GM18511 (cell line): ENCODE data around the gene CNKSR3.
A peak's percentile ranks its signal among the peaks of the same experiment; 100 is the strongest.

Experiments used
- ATAC-seq: cut with Tn5 transposase; IDR thresholded peaks from one replicate; pipeline ENCODE4 v1.9.1; 2021; ENCODE audit warnings: mild to moderate bottlenecking, moderate library complexity; ENCODE audit not compliant: unreplicated experiment

Gene CNKSR3

DNA sequence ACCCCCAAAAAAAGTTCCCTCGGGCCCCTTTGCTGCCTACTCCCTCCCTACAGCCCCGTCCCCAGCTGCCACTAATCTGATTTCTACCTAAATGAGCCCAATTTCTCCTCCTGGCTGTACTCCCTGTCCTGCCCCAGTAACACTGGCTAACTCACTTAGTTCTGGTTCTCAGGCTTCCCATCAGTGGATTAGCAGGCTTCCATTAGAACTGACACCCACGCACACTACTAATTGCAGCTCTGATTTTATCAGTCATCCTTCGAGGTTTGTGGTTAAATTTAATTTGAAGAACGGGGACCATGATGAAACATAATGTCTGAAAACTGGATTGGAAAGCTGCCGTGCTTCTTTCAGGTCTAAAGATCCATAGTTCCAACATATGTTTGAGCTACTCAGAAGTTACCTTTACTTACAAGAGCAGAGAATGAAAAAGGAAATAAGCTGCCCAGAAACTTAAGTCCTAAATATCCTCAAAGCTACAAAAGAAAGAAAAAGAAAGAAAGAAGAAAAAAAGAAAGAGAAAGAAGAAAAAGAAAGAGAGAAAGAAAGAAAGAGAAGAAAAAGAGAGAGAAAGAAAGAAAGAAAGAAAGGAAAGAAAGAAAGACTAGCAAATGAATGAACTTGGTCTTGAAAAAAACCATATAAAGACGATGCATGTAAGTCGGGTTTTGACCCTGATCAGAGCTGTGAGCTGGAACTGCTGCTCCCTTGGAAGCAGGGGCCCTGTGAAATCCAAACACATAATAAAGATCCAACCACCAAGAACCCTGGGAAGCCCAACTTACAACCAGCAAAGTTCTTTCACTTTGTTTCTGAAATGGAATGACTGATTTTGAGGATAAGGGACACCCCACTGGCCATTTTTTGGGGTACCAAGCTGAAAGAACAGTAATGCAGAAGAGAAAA, 51.7 kb downstream of the CNKSR3 start:
- no peak for ATAC-seq

DNA sequence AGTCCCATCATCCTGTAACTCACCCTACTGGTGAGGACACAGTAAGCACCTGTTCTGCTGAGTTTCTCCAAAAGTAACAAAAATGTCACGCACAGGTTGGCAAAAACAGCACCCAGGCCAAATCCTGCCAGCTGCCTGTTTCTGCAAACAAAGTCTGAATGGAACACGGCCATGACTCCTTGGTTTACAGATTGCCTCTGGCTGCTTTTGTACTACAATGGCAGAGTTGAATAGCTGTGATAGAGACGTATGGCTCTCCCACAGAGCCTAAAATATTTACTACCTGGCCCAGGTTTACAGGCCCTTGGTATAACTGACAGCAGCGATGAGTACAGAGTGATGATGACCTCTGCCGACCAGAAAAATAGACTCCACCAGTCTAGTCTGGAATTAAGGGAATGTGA, 52.6 kb downstream of the CNKSR3 start:
- no peak for ATAC-seq

DNA sequence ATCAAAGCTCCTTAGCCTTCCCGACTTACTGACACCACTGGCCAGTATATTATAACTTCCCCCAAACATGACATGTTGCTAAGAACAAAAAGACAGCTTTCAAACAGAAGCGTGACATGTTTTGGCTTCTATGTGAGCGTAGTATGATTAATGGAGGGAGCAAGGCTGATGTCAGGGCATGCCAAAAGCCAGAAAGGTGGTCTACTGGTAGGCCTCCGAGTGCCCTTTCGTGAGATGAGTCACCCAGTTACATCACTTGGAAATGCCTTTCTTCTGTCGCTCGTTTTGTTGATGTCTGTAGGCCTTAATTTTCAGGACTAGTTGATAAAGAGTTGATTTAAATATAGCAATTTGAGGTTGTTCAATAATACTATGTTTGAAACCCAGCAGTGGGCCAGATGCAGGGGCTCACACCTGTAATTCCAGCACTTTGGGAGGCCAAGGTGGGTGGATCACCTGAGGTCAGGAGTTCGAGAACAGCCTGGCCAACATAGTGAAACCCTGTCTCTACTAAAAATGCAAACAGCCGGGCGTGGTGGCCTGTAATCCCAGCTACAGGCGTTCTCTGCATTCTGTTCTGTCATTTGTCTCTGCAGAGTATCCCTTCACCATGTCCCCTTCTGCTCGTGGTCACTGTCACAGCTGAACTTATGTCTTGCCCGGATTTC, 53.3 kb downstream of the CNKSR3 start:
- no peak for ATAC-seq

DNA sequence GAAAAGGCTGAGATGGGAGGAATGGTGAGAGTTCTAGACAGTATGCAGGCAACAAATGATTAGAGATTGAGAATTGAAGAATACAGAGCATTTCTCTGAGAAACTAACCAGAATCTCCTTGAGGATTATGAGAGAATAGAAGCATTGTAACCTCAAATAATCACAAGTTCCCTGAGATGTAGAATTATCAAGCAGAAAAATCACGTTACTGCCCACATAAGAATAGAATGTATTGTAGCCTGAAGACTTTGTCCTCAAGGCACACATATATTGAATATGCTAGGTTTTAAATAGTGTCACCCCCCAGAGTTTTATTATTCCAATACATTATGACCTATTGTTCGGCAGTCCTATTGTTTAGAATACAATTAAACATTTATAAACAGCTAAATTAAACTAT, 57.2 kb downstream of the CNKSR3 start:
- no peak for ATAC-seq

DNA sequence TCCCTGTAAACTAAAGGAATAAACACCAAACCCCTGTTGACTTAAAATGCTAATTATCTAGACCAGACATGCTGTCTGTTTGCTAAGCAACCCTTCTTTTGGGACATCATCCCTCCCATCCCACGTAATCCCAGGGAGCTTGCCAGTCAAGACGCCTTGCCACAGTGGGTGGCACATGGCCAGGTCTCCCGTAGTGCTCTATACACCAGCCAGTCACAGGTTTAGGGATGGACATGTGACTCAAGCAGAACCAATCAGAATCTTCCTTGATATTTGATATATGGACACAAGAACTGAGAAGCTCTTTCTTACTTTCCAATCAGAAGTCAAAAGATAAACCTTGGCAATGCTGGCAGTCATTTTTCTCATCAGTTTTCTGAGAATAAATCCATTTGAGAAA, 60.0 kb downstream of the CNKSR3 start:
- no peak for ATAC-seq

DNA sequence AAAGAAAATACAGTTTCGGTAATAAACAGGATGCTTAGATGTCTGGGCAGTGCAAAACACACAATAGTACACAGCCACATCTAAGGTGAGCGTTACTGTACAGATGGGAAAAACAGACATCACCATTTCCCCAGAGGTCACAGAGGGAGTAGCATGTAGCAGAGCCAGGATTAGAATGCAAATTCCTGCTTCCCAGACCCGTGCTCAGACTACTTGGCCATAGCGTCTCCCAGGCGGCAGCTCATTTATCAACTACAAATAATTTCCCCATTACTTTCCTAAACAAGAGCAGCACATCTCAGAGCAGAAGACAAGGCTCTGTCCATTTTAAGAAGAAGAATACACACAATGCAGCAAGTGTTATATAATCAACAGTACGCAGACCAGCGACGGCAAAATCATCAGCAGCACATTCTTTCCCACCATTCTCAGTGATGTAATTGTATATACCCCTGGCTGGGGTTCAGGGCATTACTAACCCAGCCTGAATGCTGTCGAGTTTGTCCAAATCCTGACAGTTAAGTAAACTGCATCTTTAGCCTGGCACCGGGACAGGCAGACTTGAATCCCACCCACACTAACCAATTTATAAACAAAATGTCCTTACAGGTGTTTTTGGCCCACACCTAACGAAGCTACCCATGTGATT, 61.9 kb downstream of the CNKSR3 start:
- no peak for ATAC-seq

DNA sequence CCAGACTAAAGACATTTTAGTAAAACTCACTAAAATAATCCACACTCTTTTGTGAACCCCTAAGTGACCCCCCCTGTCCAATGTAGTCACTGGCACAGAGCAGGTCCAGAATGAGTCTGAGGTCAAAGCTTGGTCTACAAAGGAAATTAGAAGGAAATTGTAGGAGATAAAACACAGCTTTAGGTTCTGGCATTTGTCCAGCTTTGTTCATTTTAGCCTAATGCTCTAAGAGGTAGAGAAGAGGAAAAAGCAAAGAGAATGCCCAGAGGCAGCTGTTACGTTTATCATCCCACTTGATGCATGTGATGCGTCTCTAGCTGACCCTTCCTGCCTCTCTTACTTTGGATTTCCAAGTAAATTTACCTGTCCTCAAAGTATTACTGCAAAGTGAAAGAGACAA, 62.5 kb downstream of the CNKSR3 start:
- ATAC-seq: no peak

DNA sequence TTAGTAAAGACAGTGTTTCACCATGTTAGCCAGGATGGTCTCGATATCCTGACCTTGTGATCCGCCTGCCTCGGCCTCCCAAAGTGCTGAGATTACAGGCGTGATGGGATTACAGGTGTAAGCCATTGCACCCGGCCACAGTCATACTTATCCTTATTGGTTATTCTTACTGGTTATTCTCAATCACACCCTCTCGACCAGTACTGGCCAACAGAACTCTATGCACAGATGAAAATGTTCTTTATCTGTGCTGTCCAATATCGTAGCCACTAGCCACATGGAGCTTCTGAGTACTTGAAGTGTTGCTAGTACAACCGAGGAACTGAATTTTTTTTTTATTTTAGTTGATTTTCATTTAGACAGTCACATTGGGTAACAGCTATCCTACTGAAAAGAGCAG, 63.5 kb downstream of the CNKSR3 start:
- no peak for ATAC-seq

DNA sequence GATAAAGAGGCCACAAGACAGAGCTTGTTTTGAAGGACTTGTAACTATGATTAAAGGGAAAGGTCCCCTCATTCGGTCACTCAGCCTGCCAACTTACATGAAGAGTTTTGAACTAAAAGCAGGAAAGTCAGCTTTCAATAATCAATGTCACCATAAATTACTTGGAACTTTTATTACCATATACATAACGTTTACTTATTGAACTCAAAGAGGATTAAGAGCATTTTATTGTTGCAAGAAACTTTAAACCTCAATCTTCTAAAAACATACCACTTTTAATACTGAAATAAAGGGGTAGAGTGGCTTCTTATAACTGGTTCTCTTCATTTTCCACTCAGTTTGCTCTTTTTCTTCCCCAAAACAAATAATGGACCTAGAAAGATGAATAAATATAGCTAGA, 65.1 kb downstream of the CNKSR3 start:
- no peak for ATAC-seq

DNA sequence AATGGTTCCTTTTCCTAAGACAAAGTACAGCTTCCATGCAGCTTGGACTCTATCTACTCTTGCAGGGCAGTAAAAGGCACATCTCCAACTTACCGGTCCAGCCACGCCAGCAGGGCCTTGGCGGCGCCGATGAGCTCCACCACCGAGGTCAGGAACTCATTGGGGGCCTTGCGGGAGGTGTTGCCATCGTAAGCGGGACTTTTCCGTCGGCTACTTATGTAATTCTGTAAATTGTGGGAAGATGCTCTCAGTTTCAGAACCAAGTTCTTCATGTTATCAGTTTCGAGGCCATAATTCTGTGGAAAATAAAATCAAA, 68.5 kb downstream of the CNKSR3 start:
- peak; percentile 28 for ATAC-seq

DNA sequence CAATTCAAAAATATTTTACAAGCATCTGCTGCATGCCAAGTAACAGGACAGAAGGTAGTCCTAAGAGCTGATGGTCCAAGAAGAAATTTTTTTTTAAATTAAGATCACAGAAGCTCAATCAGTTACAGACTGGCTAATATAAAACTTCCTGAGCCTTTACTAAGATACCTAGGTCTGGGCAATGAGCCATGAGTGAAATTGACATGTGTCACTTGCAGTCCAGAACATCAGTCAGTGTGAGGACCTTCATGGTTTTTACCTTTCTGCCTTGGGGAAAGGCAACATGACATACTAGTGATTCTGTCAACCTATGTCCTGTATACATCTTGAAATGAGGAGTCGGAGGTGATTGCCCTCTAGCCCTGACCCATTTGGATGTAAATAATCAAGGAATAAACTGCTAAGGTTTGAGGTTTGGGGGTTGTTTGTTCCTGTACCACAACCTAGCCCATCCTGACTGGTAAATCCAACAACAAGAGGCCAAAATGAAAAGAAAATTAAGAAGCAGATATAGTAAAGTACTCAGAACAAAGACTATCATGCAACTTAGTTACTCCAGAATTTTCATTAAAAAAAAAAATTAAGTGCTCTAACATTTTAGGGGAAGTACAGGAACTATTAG, 70.0 kb downstream of the CNKSR3 start:
- peak; percentile 44 for ATAC-seq

DNA sequence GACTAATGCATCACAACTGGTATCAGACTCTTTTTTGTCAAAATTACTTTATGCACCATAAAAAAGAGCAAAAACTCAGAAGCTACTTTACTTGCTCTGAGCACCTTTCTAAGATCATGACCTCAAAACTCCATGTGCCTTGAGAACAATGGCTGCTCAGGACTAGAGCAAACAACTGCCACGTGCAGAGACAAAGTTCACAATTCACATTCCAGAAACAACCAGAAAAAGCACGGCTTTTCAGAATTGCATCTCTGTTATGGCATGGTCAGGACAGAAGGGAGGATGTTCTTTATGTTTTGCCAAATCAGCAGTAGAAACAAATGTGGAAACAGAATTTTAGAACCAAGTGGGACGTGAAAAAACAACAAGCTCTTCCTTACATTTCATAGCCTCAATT, 70.5 kb downstream of the CNKSR3 start:
- no peak for ATAC-seq

DNA sequence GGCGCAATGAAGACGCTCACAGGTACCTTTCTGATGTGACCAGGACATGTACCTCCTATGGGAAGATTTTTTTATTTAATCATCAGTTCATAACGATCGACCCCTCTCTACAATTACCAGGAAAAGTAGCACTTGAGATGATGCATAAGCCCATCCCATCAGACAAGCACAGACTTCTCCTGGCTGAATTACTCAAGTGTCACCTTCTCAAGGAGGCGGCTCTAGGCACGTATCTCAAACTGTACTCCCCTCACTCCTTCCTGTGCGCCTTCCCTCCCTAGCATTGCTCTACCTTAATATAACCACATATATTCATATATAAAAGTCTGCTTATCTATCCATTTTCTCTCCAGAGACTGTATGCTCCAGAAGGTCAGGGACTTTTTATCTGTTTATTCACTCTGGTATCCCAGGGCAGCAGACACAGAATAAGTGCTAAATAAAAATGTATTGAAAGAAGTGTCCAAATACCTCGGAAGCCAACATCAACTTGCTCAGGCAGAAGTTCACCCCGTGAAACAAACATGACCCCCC, 71.5 kb downstream of the CNKSR3 start:
- ATAC-seq: no peak

DNA sequence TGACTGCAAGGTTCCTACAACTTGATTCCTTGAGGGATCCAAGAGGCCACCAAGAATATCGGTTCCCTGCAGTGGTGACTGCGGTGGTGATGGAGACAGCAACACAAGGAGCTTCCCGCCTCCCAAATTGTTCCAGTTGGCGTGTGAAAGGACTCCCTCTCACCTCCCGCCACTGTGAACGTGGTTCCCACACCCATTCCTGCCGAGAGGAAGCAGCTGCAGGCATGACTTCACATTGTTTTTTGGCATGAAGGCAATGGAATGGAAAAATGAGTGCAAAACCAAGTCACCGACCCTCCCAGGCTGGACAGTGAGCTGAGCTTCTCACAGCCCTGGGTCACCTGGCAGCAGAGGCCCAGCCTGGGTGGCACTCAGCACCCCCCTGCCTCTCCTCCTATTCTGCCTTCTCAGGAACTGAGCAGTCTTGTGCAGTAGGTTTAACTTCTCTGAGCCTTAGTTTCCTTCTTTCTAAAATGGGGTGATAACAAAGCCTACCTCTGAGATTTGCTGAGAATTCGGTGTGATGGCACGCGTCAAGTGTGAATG, 75.0 kb downstream of the CNKSR3 start:
- no peak for ATAC-seq

DNA sequence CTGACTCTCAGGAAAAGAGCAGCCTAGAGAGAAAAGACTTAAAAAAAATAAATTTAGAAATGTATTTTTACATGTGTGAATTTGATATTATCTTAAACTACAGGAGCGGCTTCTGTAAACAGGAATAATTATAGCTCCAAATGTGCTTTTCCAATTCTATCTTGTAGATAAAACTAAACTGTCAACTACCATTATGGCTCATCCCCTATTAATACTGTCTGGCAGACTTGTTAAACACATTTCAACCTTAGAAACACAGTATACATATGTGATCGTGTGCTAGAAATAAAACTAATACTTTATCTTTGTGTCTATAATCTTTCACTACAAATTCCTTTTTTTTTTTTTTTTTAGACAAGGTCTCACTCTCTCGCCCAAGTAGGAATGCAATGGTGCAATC, 75.8 kb downstream of the CNKSR3 start:
- no peak for ATAC-seq

DNA sequence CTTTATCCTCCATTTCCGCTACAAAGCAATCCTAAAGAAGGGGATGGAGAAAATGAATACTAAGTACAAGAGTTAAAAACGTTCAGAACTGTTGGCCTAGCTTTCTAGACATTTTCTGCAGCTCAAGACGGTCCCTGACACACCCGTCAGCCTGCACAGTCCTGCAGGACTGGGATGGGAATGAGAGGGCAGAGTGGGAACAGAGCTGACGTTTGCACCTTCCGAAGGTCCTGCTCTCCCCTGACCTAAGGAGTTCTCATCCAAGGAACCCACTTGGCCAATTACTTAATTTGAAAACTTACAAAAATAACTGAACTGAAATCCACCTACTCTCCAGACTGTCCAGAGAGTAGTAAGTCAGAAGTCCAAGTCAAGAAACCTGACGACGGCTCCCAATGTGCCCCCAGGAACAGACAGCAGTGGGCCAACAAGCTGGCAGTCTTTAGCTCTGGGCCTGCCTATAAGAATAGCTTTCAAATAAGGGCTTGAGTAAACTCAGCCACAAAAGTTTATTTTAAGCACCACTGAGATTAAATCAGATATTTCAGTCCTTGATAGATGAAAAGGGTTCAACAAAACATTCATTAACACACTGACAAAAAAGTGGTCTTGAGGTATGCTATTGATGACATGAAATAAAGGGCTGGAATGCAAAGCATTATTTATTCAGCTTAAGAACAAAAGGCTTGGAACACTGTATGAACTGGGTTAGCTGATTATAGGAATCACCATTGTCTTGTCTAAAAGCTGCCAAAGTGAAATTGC, 76.8 kb downstream of the CNKSR3 start:
- no peak for ATAC-seq

DNA sequence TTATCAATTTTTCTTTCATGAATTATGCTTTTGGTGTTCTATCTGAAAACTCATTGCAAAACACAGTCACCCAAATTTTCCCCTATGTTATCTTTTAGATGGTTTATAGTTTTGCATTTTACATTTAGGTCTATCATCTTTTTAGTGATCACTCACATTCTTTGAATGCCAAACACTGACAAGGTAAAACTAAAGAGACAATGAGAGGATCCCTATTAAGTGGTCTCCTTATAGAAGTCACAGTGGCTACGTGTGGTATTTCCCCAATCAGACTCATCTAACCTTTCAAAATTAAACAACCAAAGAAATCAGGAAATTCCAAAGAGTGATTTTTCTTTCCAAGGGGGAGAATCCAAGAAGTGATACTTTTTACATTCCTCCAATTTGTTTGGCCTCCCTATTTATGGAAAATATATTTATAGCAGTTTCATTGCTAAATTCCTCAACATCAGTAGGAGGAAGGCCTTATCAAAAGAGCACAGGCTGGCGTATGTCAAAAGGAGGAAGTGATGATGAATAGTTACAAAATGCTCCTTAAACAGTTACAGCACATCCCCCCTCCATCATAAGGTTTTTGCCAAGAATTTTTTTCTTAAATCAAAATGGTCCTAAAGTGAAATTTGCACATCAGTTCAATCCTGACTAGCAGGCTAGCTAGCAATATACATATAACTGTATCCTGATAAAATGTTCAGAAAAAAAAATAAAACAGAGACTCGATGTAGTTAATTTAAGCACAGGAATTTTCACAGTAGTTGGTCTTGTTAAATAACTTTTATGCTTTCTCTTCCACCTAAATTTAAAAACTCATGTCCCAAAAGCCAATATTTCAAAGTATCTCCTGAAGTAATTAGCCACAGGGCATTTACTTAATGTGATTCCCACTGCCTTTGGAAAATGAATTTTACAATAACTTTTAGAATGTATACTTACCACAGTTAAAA, 77.7 kb downstream of the CNKSR3 start:
- no peak for ATAC-seq

DNA sequence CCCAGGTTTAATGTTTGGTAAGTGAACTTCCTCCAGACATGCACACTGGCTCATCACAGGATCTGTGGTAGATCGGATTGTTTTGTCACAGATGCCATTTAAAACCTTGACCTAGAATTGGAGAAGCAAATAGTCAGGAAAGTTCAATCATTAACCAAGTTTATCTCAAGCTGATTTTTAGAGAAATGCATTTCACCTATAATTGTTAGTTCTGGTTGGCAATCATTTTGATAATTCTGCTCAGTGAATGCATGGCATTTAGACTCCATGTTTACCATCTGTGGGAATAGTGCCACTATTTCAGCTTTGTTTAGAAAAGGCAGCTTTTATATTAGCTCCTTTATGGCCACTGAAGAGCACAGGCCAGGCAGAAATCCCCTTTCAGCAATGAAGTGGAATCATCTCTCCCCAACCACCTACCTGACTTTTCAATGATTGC, 80.0 kb downstream of the CNKSR3 start:
- ATAC-seq: no peak

DNA sequence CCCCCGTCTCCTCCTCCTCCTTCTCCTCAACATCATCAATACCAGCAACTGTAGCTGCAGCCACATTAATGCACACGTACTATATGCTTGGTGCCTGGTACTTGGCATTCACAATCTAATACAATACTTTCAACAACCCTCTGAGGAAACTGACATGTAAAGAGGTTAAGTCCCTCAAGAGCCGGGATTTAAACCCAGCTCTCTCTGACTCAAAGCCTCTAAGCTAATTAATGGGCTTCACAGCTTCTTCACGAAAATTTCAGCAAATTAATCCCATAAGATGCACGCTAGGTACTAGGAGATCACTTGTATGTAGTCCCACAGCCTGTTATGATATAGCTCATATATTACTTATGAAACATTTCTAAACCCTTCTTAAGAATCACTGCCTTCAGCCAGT, 80.8 kb downstream of the CNKSR3 start:
- no peak for ATAC-seq
